PC-9 (cell line): ENCODE results near the gene CFAP65. TPM values are rescaled to one million over a fixed set of nuclear protein-coding genes. Genes with fewer than 3 reads are reported as not detected.
A peak's percentile ranks its signal among the peaks of the same experiment; 100 is the strongest.

Experiments used
- BruUV-seq: library from RNA; stranded (reverse); fragments of 400-500 nt; replicated peaks from 2 replicates; lab custom pipeline; 2021; lab: Mats Ljungman, UMichigan
- CTCF ChIA-PET: fragments of 300-600 bp; sonication (Branson Sonifier 250); formaldehyde crosslinking; loops from one replicate; lab custom pipeline; 2022; ENCODE audit warnings: antibody characterized with exemption; lab: Charles Lee
- POLR2A ChIA-PET: fragments of 300-600 bp; sonication (Branson Sonifier 250); formaldehyde crosslinking; loops from one replicate; lab custom pipeline; 2022; ENCODE audit warnings: antibody characterized with exemption; ENCODE audit not compliant: unreplicated experiment; lab: Charles Lee
- DNase-seq, 2 experiments: peaks; one replicate each; pipeline versions ENCODE4 v3.0.0 to v3.0.0-alpha.2; 2015 to 2022; ENCODE audit warnings: mixed read lengths in 1 of 2
- H2AFZ ChIP-seq: fragments of 200-600 bp; sonication (generic); 2 replicates; pipeline ENCODE4 v1.8.1; 2017; ENCODE audit warnings: antibody characterized with exemption
- H3F3A ChIP-seq: fragments of 200-600 bp; sonication (generic); 2 replicates; pipeline ENCODE4 v1.8.1; 2017; ENCODE audit warnings: antibody characterized with exemption, mild to moderate bottlenecking, low read depth; ENCODE audit not compliant: insufficient read depth
- H3K27ac ChIP-seq: fragments of 200-600 bp; sonication (generic); 2 replicates; pipeline ENCODE4 v1.6.1; 2016; ENCODE audit warnings: mixed run types
- H3K27me3 ChIP-seq: fragments of 200-600 bp; sonication (generic); 2 replicates; pipeline ENCODE4 v1.6.1; 2016; ENCODE audit warnings: low read depth, mixed run types; ENCODE audit not compliant: insufficient read depth
- H3K36me3 ChIP-seq: fragments of 200-600 bp; sonication (generic); 2 replicates; pipeline ENCODE4 v1.6.1; 2016; ENCODE audit warnings: low read depth, mixed run types
- H3K4me1 ChIP-seq: fragments of 200-600 bp; sonication (generic); replicated peaks from 2 replicates; pipeline ENCODE4 v1.6.1; 2016; ENCODE audit warnings: mixed run types; ENCODE audit not compliant: insufficient read depth
- H3K4me2 ChIP-seq: fragments of 200-600 bp; sonication (generic); 2 replicates; pipeline ENCODE4 v1.6.1; 2017; ENCODE audit warnings: mixed run types
- H3K4me3 ChIP-seq: fragments of 200-600 bp; sonication (generic); 2 replicates; pipeline ENCODE4 v1.6.1; 2016; ENCODE audit warnings: mixed run types
- H3K79me2 ChIP-seq: fragments of 200-600 bp; sonication (generic); 2 replicates; pipeline ENCODE4 v1.6.1; 2017; ENCODE audit warnings: low read depth, mixed run types
- H3K9me2 ChIP-seq: fragments of 200-600 bp; sonication (generic); 2 replicates; pipeline ENCODE4 v1.8.1; 2017; ENCODE audit warnings: mild to moderate bottlenecking; ENCODE audit not compliant: insufficient read depth
- H3K9me3 ChIP-seq: fragments of 200-600 bp; sonication (generic); 2 replicates; pipeline ENCODE4 v1.8.1; 2016; ENCODE audit warnings: low read depth; ENCODE audit not compliant: insufficient read depth
- H4K20me1 ChIP-seq: fragments of 200-600 bp; sonication (generic); 2 replicates; pipeline ENCODE4 v1.8.1; 2017; ENCODE audit not compliant: insufficient read depth
- EZH2 ChIP-seq: fragments of 200-600 bp; sonication (generic); IDR thresholded peaks from 2 replicates; pipeline ENCODE4 v1.8.0; 2017; ENCODE audit warnings: antibody characterized with exemption, low read depth
- intact Hi-C: fragments of 100-400 bp; cut with micrococcal nuclease; formaldehyde crosslinking; loops from one replicate; pipeline ENCODE4 v1.10.0; 2022; ENCODE audit not compliant: unreplicated experiment
- total RNA-seq: library from RNA; stranded (reverse); gene quantifications from 2 replicates; pipeline ENCODE4 v1.2.3, GENCODE V29; 2021
- TF ChIP-seq, protein P1 (sequence below): fragments of 200-600 bp; sonication (generic); conservative IDR thresholded peaks from 2 replicates; pipeline ENCODE4 v1.6.1; 2017; ENCODE audit warnings: mixed run types, antibody characterized with exemption, mild to moderate bottlenecking, moderate library complexity

Gene CFAP65
- total RNA-seq, 1 experiment from 2014 or later, result not detected

DNA sequence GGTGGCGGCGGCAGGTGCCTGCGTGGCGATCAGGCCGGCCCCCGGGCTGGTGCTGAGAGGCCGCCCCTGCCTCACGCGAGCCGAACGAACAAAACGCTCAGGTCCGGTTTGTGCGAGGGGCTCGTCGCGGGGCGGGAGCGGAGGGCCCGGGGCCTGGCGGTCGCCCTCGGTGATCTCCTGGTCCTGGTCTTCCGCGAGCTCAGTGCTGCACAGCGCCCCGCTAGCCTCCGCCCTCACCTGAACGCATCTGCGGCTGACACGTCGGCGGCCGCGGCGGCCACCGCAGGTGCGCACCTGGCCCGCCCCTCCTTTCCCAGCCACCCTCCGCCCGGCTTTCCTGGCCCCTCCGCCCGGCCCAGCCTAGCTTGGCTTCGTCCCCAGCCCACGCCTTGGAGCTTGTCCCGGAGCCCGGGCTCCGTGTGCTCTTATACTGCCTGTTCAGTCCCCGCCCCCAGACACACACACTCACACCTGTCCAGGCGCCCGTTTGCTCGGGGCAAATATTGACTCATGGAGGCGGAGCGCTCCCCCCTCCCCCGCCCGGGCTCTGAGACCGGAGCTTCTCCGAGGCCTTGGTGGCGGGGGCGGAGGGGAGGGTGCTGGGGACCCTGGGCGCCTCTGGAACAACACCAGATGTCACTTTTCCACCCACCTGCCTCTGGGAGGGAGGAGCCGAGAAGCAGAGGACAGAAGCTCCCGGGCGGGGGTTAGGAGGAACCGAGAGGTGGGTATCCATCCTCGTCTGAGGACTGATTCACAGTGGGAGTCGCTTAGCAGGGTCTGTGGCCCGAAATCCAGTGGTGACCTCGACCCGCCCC, 39.5 kb downstream of the CFAP65 start:
- Histone ChIP-seq H3F3A (0 out of 2 replicates have a peak, but pooled peaks cover 3% of the 10 kb centered on the region), H3K9me2 (no peaks in the 10 kb centered on the region), H3K9me3 (no peaks in the 10 kb centered on the region), H3K79me2 (no peaks in the 10 kb centered on the region), H3K27me3 (peaks cover 19% of the 10 kb centered on the region), H4K20me1 (no peaks in the 10 kb centered on the region), H2AFZ (peak overlapping the region; percentile 79), H3K36me3 (no peaks in the 10 kb centered on the region), H3K4me1 (0 out of 2 replicates have a peak, but pooled peaks cover 5% of the 10 kb centered on the region), H3K4me3 (peak overlapping the region; percentile 55), H3K4me2 (peak overlapping the region; percentile 87), H3K27ac (no peak overlapping the region)
- intact Hi-C loops, result loop anchor here (5.0 kb wide), 3 partner anchors 124 to 156 kb away; no protein-coding TSS in a partner anchor
- TF ChIP-seq EZH2, result no peak
- TF ChIP-seq, protein P1, sequence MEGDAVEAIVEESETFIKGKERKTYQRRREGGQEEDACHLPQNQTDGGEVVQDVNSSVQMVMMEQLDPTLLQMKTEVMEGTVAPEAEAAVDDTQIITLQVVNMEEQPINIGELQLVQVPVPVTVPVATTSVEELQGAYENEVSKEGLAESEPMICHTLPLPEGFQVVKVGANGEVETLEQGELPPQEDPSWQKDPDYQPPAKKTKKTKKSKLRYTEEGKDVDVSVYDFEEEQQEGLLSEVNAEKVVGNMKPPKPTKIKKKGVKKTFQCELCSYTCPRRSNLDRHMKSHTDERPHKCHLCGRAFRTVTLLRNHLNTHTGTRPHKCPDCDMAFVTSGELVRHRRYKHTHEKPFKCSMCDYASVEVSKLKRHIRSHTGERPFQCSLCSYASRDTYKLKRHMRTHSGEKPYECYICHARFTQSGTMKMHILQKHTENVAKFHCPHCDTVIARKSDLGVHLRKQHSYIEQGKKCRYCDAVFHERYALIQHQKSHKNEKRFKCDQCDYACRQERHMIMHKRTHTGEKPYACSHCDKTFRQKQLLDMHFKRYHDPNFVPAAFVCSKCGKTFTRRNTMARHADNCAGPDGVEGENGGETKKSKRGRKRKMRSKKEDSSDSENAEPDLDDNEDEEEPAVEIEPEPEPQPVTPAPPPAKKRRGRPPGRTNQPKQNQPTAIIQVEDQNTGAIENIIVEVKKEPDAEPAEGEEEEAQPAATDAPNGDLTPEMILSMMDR, result no peak
- DNase-seq, result peak; percentile 54 to 70
- POLR2A ChIA-PET, result interaction anchor here (0.5 to 0.7 kb wide), 5 partner anchors 70 to 730 kb away, joined by 3 to 6 read pairs (median 4); no protein-coding TSS in a partner anchor
- CTCF ChIA-PET, result interaction anchor here (0.6 to 1.8 kb wide), 9 partner anchors 9 to 153 kb away, joined by 3 to 10 read pairs (median 4); no protein-coding TSS in a partner anchor
- BruUV-seq, result no TSS peak

GRCh38 chr2:219001100-219001576, 40.2 kb downstream of the CFAP65 start:
- Histone ChIP-seq H3K4me3 (0 out of 2 replicates have a peak overlapping the region, but pooled peaks have one; percentile 55), H3K27ac (no peak overlapping the region), H3K4me1 (0 out of 2 replicates have a peak, but pooled peaks cover 5% of the 10 kb centered on the region), H3K9me3 (no peaks in the 10 kb centered on the region), H3K9me2 (no peaks in the 10 kb centered on the region), H3F3A (0 out of 2 replicates have a peak, but pooled peaks cover 3% of the 10 kb centered on the region), H3K4me2 (peak overlapping the region; percentile 87), H3K36me3 (no peaks in the 10 kb centered on the region), H4K20me1 (no peaks in the 10 kb centered on the region), H3K27me3 (peaks cover 19% of the 10 kb centered on the region), H2AFZ (no peak overlapping the region), H3K79me2 (no peaks in the 10 kb centered on the region)
- no TSS peak for BruUV-seq
- ChIA-PET POLR2A (interaction anchor here (0.5 to 0.6 kb wide), 2 partner anchors 206 to 739 kb away, joined by 3 to 7 read pairs; no protein-coding TSS in a partner anchor), CTCF (interaction anchor here (0.7 to 1.8 kb wide), 4 partner anchors 9 to 154 kb away, joined by 3 to 10 read pairs (median 4); no protein-coding TSS in a partner anchor)
- no peak for DNase-seq
- intact Hi-C loops, result loop anchor here (5.0 kb wide), 3 partner anchors 124 to 156 kb away; no protein-coding TSS in a partner anchor
- TF ChIP-seq EZH2, result no peak
- TF ChIP-seq, protein P1, result no peak

GRCh38 chr2:219000569-219000960, 40.8 kb downstream of the CFAP65 start:
- H3F3A ChIP-seq, result 0 out of 2 replicates have a peak, but pooled peaks cover 3% of the 10 kb centered on the region
- TF ChIP-seq, protein P1, result no peak
- no peak for TF ChIP-seq EZH2
- H3K79me2 ChIP-seq, result no peaks in the 10 kb centered on the region
- no peak overlapping the region for H3K27ac ChIP-seq
- H4K20me1 ChIP-seq, result no peaks in the 10 kb centered on the region
- no peak overlapping the region for H2AFZ ChIP-seq
- no peaks in the 10 kb centered on the region for H3K9me3 ChIP-seq
- H3K4me2 ChIP-seq, result no peak overlapping the region
- H3K4me1 ChIP-seq, result 0 out of 2 replicates have a peak, but pooled peaks cover 5% of the 10 kb centered on the region
- DNase-seq, result no peak
- no peaks in the 10 kb centered on the region for H3K36me3 ChIP-seq
- H3K27me3 ChIP-seq, result peaks cover 21% of the 10 kb centered on the region
- ChIA-PET POLR2A (no interaction called here), CTCF (no interaction called here)
- no peak overlapping the region for H3K4me3 ChIP-seq
- no peaks in the 10 kb centered on the region for H3K9me2 ChIP-seq
- BruUV-seq, result no TSS peak
- intact Hi-C loops, result loop anchor here (5.0 kb wide), 3 partner anchors 123 to 157 kb away; no protein-coding TSS in a partner anchor
